KMS-11 (cell line): Measurements from ENCODE around the gene GLB1L2.

ENCODE experiments used
- H2AFZ ChIP-seq: fragments of 200-600 bp; sonication (generic); 2 replicates; pipeline ENCODE4 v1.6.1; 2016; ENCODE audit warnings: antibody characterized with exemption, mixed run types, low read depth
- H3K27ac ChIP-seq: fragments of 200-600 bp; sonication (generic); 2 replicates; pipeline ENCODE4 v1.6.1; 2016; ENCODE audit warnings: mild to moderate bottlenecking, mixed run types
- H3K27me3 ChIP-seq: fragments of 200-600 bp; sonication (generic); 2 replicates; pipeline ENCODE4 v1.6.1; 2017; ENCODE audit warnings: mild to moderate bottlenecking, low read depth, mixed run types, moderate library complexity; ENCODE audit not compliant: insufficient read depth
- H3K36me3 ChIP-seq: fragments of 200-600 bp; sonication (generic); 2 replicates; pipeline ENCODE4 v1.6.1; 2017; ENCODE audit warnings: mild to moderate bottlenecking, mixed run types; ENCODE audit not compliant: insufficient read depth
- H3K4me1 ChIP-seq: fragments of 200-600 bp; sonication (generic); 2 replicates; pipeline ENCODE4 v1.6.1; 2016; ENCODE audit warnings: mild to moderate bottlenecking, low read depth, mixed run types; ENCODE audit not compliant: poor library complexity, severe bottlenecking
- H3K4me2 ChIP-seq: fragments of 200-600 bp; sonication (generic); 2 replicates; pipeline ENCODE4 v1.7.0; 2016; ENCODE audit warnings: mild to moderate bottlenecking, mixed run types
- H3K4me3 ChIP-seq: fragments of 200-600 bp; sonication (generic); IDR thresholded peaks from 2 replicates; pipeline ENCODE4 v1.6.1; 2017; ENCODE audit warnings: low read depth, low read length, mixed read lengths; ENCODE audit not compliant: insufficient read depth
- H3K79me2 ChIP-seq: fragments of 200-600 bp; sonication (generic); 2 replicates; pipeline ENCODE4 v1.6.1; 2016; ENCODE audit warnings: low read depth, mixed run types; ENCODE audit not compliant: insufficient read depth
- H3K9ac ChIP-seq: fragments of 200-600 bp; sonication (generic); 2 replicates; pipeline ENCODE4 v1.6.1; 2016; ENCODE audit warnings: mild to moderate bottlenecking, mixed run types
- H4K20me1 ChIP-seq: fragments of 200-600 bp; sonication (generic); 2 replicates; pipeline ENCODE4 v1.6.1; 2016; ENCODE audit warnings: mild to moderate bottlenecking, mixed run types; ENCODE audit not compliant: insufficient read depth
- TF ChIP-seq, protein P1 (sequence below): fragments of 200-600 bp; sonication (generic); conservative IDR thresholded peaks from 2 replicates; pipeline ENCODE4 v1.6.1; 2017; ENCODE audit warnings: low read depth, mild to moderate bottlenecking, antibody characterized with exemption, low read length, moderate library complexity, mixed read lengths

GLB1L2 gene

DNA sequence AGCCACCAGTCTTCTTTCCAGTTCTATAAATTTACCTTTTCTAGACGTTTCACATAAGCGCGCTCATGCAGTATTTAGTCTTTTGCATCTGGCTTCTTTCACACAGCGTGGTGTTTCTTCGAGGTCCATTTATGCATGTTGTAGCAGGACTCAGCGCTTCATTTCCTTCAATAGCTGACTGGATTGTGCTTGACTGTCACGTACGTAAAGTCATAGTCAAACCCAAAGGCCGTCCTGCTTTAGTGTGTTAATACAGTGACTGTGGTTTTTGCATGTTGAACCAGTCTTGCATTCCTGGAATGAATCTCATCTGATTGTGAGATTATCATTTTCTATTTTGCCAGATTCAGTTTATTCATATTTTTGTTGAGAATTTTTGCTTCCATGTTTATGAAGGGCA is 37.1 kb upstream of the GLB1L2 start:
- Histone ChIP-seq H3K4me3 (no peak overlapping the region), H3K36me3 (no peaks in the 10 kb centered on the region), H3K9ac (no peak overlapping the region), H3K27ac (no peak overlapping the region), H3K79me2 (no peaks in the 10 kb centered on the region), H2AFZ (no peak overlapping the region), H3K4me1 (no peaks in the 10 kb centered on the region), H3K4me2 (no peak overlapping the region), H4K20me1 (no peaks in the 10 kb centered on the region), H3K27me3 (no peaks in the 10 kb centered on the region)
- TF ChIP-seq, protein P1, sequence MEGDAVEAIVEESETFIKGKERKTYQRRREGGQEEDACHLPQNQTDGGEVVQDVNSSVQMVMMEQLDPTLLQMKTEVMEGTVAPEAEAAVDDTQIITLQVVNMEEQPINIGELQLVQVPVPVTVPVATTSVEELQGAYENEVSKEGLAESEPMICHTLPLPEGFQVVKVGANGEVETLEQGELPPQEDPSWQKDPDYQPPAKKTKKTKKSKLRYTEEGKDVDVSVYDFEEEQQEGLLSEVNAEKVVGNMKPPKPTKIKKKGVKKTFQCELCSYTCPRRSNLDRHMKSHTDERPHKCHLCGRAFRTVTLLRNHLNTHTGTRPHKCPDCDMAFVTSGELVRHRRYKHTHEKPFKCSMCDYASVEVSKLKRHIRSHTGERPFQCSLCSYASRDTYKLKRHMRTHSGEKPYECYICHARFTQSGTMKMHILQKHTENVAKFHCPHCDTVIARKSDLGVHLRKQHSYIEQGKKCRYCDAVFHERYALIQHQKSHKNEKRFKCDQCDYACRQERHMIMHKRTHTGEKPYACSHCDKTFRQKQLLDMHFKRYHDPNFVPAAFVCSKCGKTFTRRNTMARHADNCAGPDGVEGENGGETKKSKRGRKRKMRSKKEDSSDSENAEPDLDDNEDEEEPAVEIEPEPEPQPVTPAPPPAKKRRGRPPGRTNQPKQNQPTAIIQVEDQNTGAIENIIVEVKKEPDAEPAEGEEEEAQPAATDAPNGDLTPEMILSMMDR: no peak

GRCh38 chr11:134312223-134312622 is 19.6 kb upstream of the GLB1L2 start:
- H3K4me2 ChIP-seq: no peak overlapping the region
- no peaks in the 10 kb centered on the region for H3K79me2 ChIP-seq
- H3K27me3 ChIP-seq: no peaks in the 10 kb centered on the region
- TF ChIP-seq, protein P1: no peak
- no peak overlapping the region for H3K9ac ChIP-seq
- no peak overlapping the region for H2AFZ ChIP-seq
- H3K4me3 ChIP-seq: no peak overlapping the region
- H3K27ac ChIP-seq: no peak overlapping the region
- no peaks in the 10 kb centered on the region for H3K4me1 ChIP-seq
- H3K36me3 ChIP-seq: no peaks in the 10 kb centered on the region
- no peaks in the 10 kb centered on the region for H4K20me1 ChIP-seq

GRCh38 chr11:134312807-134313206 is 19.0 kb upstream of the GLB1L2 start:
- no peak overlapping the region for H2AFZ ChIP-seq
- H3K79me2 ChIP-seq: no peaks in the 10 kb centered on the region
- no peaks in the 10 kb centered on the region for H4K20me1 ChIP-seq
- no peaks in the 10 kb centered on the region for H3K27me3 ChIP-seq
- H3K9ac ChIP-seq: no peak overlapping the region
- no peak overlapping the region for H3K27ac ChIP-seq
- TF ChIP-seq, protein P1: no peak
- H3K36me3 ChIP-seq: no peaks in the 10 kb centered on the region
- H3K4me1 ChIP-seq: no peaks in the 10 kb centered on the region
- H3K4me2 ChIP-seq: no peak overlapping the region
- H3K4me3 ChIP-seq: no peak overlapping the region

DNA sequence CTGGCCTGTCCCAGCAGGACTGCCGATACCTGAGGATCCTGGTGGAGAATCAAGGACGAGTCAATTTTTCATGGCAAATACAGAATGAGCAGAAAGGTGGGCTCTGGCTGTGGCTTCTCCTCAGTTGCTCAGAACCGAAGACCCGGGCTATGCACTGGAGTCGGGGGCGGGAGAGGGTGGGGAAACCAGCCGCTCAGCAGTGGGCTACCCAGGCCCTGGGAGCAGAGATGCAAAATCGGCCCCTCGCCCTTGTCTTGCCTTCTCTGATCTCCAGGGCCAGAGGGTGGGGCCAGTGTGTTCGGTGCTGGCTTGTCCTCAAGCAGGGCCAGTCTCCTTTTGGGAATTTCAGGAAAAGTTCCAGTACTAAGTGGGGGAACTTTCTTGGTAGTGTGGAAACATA is 18.4 kb upstream of the GLB1L2 start:
- no peaks in the 10 kb centered on the region for H3K36me3 ChIP-seq
- no peaks in the 10 kb centered on the region for H4K20me1 ChIP-seq
- no peaks in the 10 kb centered on the region for H3K79me2 ChIP-seq
- H3K4me1 ChIP-seq: no peaks in the 10 kb centered on the region
- TF ChIP-seq, protein P1: no peak
- H3K27me3 ChIP-seq: no peaks in the 10 kb centered on the region
- no peak overlapping the region for H2AFZ ChIP-seq
- H3K4me2 ChIP-seq: no peak overlapping the region
- no peak overlapping the region for H3K27ac ChIP-seq
- H3K4me3 ChIP-seq: no peak overlapping the region
- H3K9ac ChIP-seq: no peak overlapping the region
